GM10847 (cell line): Measurements from ENCODE around the gene FOXA2.

Experiments
- POLR2A ChIP-seq: IDR thresholded peaks from 2 replicates; pipeline ENCODE4 v1.6.1; 2011; ENCODE audit not compliant: insufficient read length; ENCODE audit errors: extremely low read depth

Gene FOXA2

GRCh38 chr20:22535483-22535882 is 48.9 kb downstream of the FOXA2 start:
- TF ChIP-seq POLR2A: no peak

DNA sequence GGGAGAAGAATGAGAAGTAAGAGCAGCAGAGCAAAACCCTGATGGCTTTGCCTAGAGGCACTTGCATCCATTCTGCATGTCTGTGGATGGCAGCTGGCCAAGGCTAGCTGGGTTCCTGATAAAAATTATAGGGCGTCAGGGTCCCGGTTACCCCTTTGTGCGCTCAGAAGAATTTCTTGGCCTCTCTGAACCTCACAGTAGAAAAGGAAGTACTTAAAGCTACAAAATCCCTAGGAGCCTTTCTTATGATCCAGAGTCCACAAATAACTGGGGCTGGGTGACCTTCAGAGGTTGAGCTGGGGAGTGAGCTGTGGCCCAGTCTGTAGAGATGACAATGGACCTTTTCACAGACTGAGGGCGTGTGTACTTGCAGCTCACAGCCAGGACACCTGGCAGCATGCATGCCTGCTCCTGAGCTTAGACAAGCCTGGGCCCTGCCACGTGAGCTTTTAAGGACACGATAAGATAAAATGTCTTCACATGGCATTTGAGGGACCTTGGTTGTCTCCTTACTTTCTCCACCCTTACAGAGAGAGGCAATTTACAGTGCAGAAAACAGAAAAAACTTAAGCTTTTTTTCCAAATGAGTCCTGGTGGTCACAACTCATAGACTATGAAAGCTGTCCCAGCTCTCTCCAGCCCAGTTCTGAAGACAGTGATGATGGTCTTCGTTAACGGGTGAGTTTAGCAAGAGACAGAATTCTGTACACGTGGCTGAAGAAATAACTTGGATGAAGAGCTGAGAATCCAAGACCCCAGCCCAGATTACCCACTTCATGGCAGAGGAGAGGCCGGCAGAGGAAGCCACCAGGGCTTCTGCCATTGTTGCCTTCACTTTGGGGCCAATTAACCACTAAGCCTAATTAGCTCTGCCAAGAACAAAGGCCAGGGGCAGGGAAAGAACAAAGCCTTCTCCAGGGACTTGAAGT is 50.3 kb downstream of the FOXA2 start:
- TF ChIP-seq POLR2A: no peak

GRCh38 chr20:22532598-22532997 is 51.8 kb downstream of the FOXA2 start:
- no peak for TF ChIP-seq POLR2A

DNA sequence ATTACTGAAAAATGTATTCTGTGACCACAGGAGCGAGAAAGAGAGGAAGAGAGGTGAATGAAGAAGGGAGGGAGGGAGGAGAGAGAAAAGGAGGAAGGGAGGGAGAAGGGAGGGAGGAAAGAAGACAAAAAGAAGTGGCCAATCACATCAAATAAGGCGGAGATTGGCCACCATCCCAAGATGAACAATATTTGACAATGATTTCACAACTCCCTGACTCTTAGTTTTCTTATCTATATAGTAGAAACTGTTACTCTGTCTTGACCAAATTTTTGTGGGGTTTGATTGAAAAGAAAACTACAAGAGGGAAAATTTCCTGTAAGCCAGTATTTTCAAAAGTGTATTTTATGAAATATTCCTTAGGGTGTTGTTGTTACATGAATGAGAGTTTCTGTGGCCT is 52.6 kb downstream of the FOXA2 start:
- TF ChIP-seq POLR2A: no peak

GRCh38 chr20:22531056-22531615 is 53.2 kb downstream of the FOXA2 start:
- no peak for TF ChIP-seq POLR2A
